Gastrocnemius medialis (tissue), 4 donors: ENCODE measurements around the gene ZNF813. TPM values are rescaled to one million over a fixed set of nuclear protein-coding genes. Genes with fewer than 3 reads are reported as not detected.
"Not testable (repeated sequence)": the region's sequence is repeated elsewhere in the genome, so short reads cannot be mapped to it uniquely, and the experiment has no call there.

Experiments used
- ATAC-seq, 2 donors: fragments of 150-250 bp; one replicate each; pipeline ENCODE4 v1.9.1; 2016
- DNase-seq, 2 donors: peaks; one replicate each; pipeline ENCODE4 v3.0.0-alpha.2; 2019
- H3K27ac ChIP-seq, 4 donors: fragments of 200-600 bp; sonication (generic); 1 replicate in 1 of 4; 2 replicates in 3 of 4; pipeline ENCODE4 v1.5.1; 2016 to 2018; ENCODE audit warnings: mild to moderate bottlenecking in 2 of 4, moderate library complexity in 1 of 4
- H3K27me3 ChIP-seq, 3 donors: fragments of 200-600 bp; sonication (generic) in 2 of 3; 1 replicate in 1 of 3; 2 replicates in 2 of 3; pipeline versions ENCODE4 v1.5.1 to v1.6.0; 2016 to 2019; ENCODE audit warnings: mild to moderate bottlenecking in 1 of 3, moderate library complexity in 1 of 3
- H3K36me3 ChIP-seq, 2 donors: fragments of 200-600 bp; sonication (generic) in 1 of 2; one replicate each; pipeline ENCODE4 v1.5.1; 2017 to 2018
- H3K4me1 ChIP-seq, 2 donors: fragments of 200-600 bp; sonication (generic) in 1 of 2; one replicate each; pipeline ENCODE4 v1.5.1; 2016 to 2017; ENCODE audit warnings: mild to moderate bottlenecking in 2 of 2
- H3K4me3 ChIP-seq, 4 donors: fragments of 200-600 bp; sonication (generic) in 3 of 4; 1 replicate in 1 of 4; 2 replicates in 3 of 4; pipeline ENCODE4 v1.5.1; 2016 to 2019; ENCODE audit warnings: mild to moderate bottlenecking in 2 of 4
- H3K9me3 ChIP-seq, 3 donors: fragments of 200-600 bp; sonication (generic) in 2 of 3; 1 replicate in 1 of 3; 2 replicates in 2 of 3; pipeline ENCODE4 v1.5.1; 2016 to 2019
- POLR2A ChIP-seq, 2 donors: fragments of 450-650 bp; IDR thresholded peaks; one replicate each; pipeline ENCODE4 v1.6.1; 2017; ENCODE audit warnings: antibody characterized with exemption in 2 of 2, mild to moderate bottlenecking in 2 of 2, moderate library complexity in 2 of 2
- in situ Hi-C, 4 donors: fragments of 200-750 bp; cut with MboI; loops; one replicate each; pipeline versions ENCODE4 v1.15.0 to v1.8.0; 2017; ENCODE audit warnings: low sequenced_read_pairs in 4 of 4
- intact Hi-C: fragments of 100-400 bp; cut with DNase I; formaldehyde crosslinking; loops from one replicate; pipeline ENCODE4 v1.15.1; 2023; ENCODE audit warnings: low total_unique reads
- total RNA-seq, 4 donors: library from RNA; depleted of rRNA; stranded (reverse); fragments of >200 nt; gene quantifications; one replicate each; pipeline versions ENCODE4 v1.1.0 to v1.2.3, GENCODE V29; 2016
- TF ChIP-seq, protein P1 (sequence below), 5 experiments: fragments of 450-650 bp in 3 of 5; fragments of 200-600 bp in 2 of 5; sonication (generic) in 2 of 5; IDR thresholded peaks in 4 of 5; conservative IDR thresholded peaks in 1 of 5; 1 replicate in 4 of 5; 2 replicates in 1 of 5; pipeline ENCODE4 v1.5.1; 2016 to 2019; ENCODE audit warnings: antibody characterized with exemption in 5 of 5, mild to moderate bottlenecking in 3 of 5, moderate library complexity in 3 of 5

Gene ZNF813
- total RNA-seq, 4 donors from 2014 or later, result 0.29 to 1.1 (median 0.57) TPM

DNA sequence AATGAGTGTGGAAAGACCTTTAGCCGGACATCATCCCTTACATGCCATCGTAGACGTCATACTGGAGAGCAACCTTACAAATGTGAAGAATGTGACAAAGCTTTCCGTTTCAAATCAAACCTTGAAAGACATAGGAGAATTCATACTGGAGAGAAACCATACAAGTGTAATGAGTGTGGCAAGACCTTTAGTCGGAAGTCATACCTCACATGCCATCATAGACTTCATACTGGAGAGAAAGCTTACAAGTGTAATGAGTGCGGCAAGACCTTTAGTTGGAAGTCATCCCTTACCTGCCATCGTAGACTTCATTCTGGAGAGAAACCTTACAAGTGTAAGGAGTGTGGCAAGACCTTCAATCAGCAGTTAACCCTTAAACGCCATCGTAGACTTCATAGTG is 11.7 kb upstream of the ZNF813 start:
- H3K4me3 ChIP-seq, result peak overlapping the region in 1 of 4 donors; percentile 13
- ATAC-seq (no peak), DNase-seq (no peak)
- TF ChIP-seq, protein P1, sequence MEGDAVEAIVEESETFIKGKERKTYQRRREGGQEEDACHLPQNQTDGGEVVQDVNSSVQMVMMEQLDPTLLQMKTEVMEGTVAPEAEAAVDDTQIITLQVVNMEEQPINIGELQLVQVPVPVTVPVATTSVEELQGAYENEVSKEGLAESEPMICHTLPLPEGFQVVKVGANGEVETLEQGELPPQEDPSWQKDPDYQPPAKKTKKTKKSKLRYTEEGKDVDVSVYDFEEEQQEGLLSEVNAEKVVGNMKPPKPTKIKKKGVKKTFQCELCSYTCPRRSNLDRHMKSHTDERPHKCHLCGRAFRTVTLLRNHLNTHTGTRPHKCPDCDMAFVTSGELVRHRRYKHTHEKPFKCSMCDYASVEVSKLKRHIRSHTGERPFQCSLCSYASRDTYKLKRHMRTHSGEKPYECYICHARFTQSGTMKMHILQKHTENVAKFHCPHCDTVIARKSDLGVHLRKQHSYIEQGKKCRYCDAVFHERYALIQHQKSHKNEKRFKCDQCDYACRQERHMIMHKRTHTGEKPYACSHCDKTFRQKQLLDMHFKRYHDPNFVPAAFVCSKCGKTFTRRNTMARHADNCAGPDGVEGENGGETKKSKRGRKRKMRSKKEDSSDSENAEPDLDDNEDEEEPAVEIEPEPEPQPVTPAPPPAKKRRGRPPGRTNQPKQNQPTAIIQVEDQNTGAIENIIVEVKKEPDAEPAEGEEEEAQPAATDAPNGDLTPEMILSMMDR (IDR thresholded peaks at IDR 0.05 in 4 of 5, conservative IDR thresholded peaks at IDR 0.05 in 1 of 5), result no peak
- TF ChIP-seq POLR2A (IDR thresholded peaks at IDR 0.05), result no peak
- in situ Hi-C loops (no loop called here), intact Hi-C loops (no loop called here)
- H3K27me3 ChIP-seq, result no peaks in the 10 kb centered on the region
- H3K27ac ChIP-seq, result no peak overlapping the region
- H3K36me3 ChIP-seq, result peaks cover 23 to 74% of the 10 kb centered on the region in 2 donors
- H3K4me1 ChIP-seq, result no peaks in the 10 kb centered on the region
- H3K9me3 ChIP-seq, result peaks cover 0 to 33% (median 19%) of the 10 kb centered on the region in 3 donors

DNA sequence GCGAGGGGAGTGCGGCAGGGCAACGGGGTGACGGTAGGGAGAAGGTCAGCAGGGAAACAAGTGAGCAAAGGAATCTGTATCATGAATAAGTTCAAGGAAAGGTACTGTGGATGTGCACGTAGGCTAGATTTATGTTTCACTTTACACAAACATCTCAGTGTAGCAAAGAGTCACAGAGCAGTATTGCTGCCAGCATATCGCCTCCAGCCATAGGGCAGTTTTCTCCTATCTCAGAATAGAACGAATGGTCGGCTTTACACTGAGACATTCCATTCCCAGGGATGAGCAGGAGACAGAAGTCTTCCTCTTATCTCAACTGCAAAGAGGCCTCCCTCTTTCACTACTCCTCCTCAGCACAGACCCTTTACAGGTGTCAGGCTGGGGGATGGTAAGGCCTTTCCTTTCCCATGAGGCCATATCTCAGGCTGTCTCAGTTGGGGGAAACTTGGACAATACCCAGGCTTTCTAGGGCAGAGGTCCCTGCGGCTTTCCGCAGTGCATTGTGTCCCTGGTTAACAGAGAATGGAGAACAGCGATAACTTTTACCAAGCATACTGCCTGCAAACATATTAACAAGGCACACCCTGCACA is 7.3 kb upstream of the ZNF813 start:
- H3K9me3 ChIP-seq, result peaks cover 0 to 22% (median 18%) of the 10 kb centered on the region in 3 donors
- in situ Hi-C loops, ATAC-seq, H3K4me3 ChIP-seq, H3K27ac ChIP-seq, DNase-seq, H3K4me1 ChIP-seq: not testable (repeated sequence)
- peaks cover 7 to 30% of the 10 kb centered on the region in 2 donors for H3K36me3 ChIP-seq
- peaks cover 3 to 24% (median 4%) of the 10 kb centered on the region in 3 donors for H3K27me3 ChIP-seq
- intact Hi-C loops, result loop anchor here (10.0 kb wide), 2 partner anchors 125 to 265 kb away; partner anchors contain the start of genes ZNF665 and ZNF845

DNA sequence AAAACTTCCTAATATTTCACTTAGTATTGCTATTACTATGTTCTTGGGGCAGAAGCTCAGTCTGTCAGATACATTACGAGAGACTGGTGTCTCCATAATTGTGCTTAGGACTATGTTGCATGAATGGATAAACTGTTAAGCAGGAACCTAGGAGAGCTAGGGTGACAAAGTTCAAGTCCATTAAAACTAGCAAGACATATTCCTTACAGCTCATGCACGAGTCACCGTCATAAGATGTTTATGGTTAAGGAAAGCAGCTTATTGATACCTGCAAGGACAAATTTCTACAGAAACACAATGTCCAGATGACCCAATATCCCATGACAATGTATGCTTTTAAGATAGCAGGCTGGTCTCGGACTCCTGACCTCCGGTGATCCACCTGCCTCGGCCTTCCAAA is 5.7 kb upstream of the ZNF813 start:
- H3K27ac ChIP-seq, result no peak overlapping the region
- H3K9me3 ChIP-seq, result peaks cover 0 to 8% (median 7%) of the 10 kb centered on the region in 3 donors
- TF ChIP-seq, protein P1 (IDR thresholded peaks at IDR 0.05 in 4 of 5, conservative IDR thresholded peaks at IDR 0.05 in 1 of 5), result no peak
- no peak for TF ChIP-seq POLR2A (IDR thresholded peaks at IDR 0.05)
- ATAC-seq (no peak), DNase-seq (no peak)
- no peak overlapping the region for H3K4me3 ChIP-seq
- peaks cover 0 to 2% of the 10 kb centered on the region in 2 donors for H3K4me1 ChIP-seq
- in situ Hi-C loops (no loop called here), intact Hi-C loops (loop anchor here (10.0 kb wide), 2 partner anchors 127 to 267 kb away; partner anchors contain the start of genes ZNF665 and ZNF845)
- H3K36me3 ChIP-seq, result peaks cover 0 to 14% of the 10 kb centered on the region in 2 donors
- peaks cover 3 to 31% (median 4%) of the 10 kb centered on the region in 3 donors for H3K27me3 ChIP-seq

DNA sequence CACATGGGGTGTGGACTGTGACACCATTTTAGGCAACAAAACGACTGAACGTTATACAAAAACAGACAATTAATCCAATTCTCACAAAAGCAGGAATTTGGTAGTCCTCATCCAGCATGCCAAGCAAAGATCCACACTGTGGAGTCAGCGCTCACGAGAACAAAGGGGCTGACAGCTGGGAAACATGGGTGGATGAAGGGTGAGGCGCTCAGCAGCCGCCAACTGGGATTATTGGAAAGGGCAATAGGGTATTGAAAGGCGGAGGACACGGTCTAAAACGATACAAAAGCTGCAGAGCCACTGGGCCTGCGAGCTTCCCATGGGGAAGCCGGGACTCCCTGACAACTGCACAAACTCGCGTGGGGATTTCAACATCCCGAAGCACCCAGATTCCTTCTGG is 4.7 kb upstream of the ZNF813 start:
- H3K9me3 ChIP-seq, result no peaks in the 10 kb centered on the region
- in situ Hi-C loops, result no loop called here
- TF ChIP-seq, protein P1 (IDR thresholded peaks at IDR 0.05 in 4 of 5, conservative IDR thresholded peaks at IDR 0.05 in 1 of 5), result no peak
- TF ChIP-seq POLR2A (IDR thresholded peaks at IDR 0.05), result no peak
- peaks cover 0 to 5% of the 10 kb centered on the region in 2 donors for H3K36me3 ChIP-seq
- intact Hi-C loops, result loop anchor here (10.0 kb wide), 2 partner anchors 128 to 268 kb away; partner anchors contain the start of genes ZNF665 and ZNF845
- H3K4me3 ChIP-seq, result no peak overlapping the region
- no peak for ATAC-seq
- H3K27me3 ChIP-seq, result peaks cover 3 to 33% (median 4%) of the 10 kb centered on the region in 3 donors
- DNase-seq, result no peak
- no peak overlapping the region for H3K27ac ChIP-seq
- H3K4me1 ChIP-seq, result peaks cover 0 to 6% of the 10 kb centered on the region in 2 donors

DNA sequence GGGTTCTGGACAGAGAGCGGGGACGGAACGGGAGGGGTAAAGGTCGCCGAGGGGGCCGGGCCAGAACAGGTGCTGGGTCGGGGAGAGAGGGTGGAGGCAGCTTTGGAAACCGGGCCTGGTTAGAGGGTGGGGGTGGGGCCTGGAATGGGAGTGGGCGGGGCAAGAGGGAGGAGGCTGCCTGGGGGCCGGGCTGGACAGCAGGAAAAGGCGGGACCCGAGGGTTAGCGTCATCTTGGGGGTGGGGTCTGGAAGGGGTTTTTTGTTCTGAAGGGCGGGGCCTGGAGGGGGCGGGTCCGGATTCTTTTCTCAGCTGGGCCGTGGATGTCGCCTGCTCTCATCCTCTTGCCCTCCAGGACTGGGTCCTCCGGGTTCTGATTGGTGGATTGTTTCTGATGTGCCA is 4.3 kb upstream of the ZNF813 start:
- Histone ChIP-seq H3K4me3 (no peak overlapping the region), H3K27ac (no peak overlapping the region), H3K27me3 (peaks cover 3 to 33% (median 4%) of the 10 kb centered on the region in 3 donors), H3K4me1 (peaks cover 0 to 9% of the 10 kb centered on the region in 2 donors), H3K9me3 (no peaks in the 10 kb centered on the region), H3K36me3 (peaks cover 0 to under 1% of the 10 kb centered on the region in 2 donors)
- ATAC-seq, result peak in 1 of 2 donors; percentile 21
- peak in 1 of 2 donors; percentile 9 for DNase-seq
- TF ChIP-seq, protein P1 (IDR thresholded peaks at IDR 0.05 in 4 of 5, conservative IDR thresholded peaks at IDR 0.05 in 1 of 5), result no peak
- TF ChIP-seq POLR2A (IDR thresholded peaks at IDR 0.05), result no peak
- in situ Hi-C loops (no loop called here), intact Hi-C loops (loop anchor here (10.0 kb wide), 2 partner anchors 128 to 268 kb away; partner anchors contain the start of genes ZNF665 and ZNF845)
